H1 (cell line): Measurements from ENCODE around the gene GDAP2. TPM values are rescaled to one million over a fixed set of nuclear protein-coding genes. Genes with fewer than 3 reads are reported as not detected.

Experiments used
- CTCF ChIA-PET: fragments of 300-600 bp; sonication (Branson Sonifier 250); formaldehyde crosslinking; loops from one replicate; lab custom pipeline; 2021; ENCODE audit not compliant: partially characterized antibody; lab: Charles Lee
- POLR2A ChIA-PET: fragments of 300-600 bp; sonication (Branson Sonifier 250); formaldehyde crosslinking; loops from one replicate; lab custom pipeline; 2021; ENCODE audit warnings: inconsistent platforms; ENCODE audit not compliant: partially characterized antibody; lab: Charles Lee
- DNase-seq, 2 experiments: peaks; one replicate each; pipeline versions ENCODE4 v3.0.0 to v3.0.0-alpha.2; 2010 to 2022; ENCODE audit warnings: low spot score in 2 of 2, low read depth in 1 of 2, mixed read lengths in 1 of 2
- FAIRE-seq: peaks from 2 replicates; lab custom pipeline; 2011; peaks lifted over from hg19 to GRCh38; lab: Jason Lieb, UNC
- H2AFZ ChIP-seq: 2 replicates; pipeline ENCODE4 v1.8.1; 2012; ENCODE audit warnings: low read length, inconsistent platforms
- H2AK5ac ChIP-seq: 2 replicates; pipeline ENCODE4 v1.6.1; 2013; ENCODE audit warnings: low read depth, low read length
- H2BK120ac ChIP-seq: replicated peaks from 2 replicates; pipeline ENCODE3; 2013; ENCODE audit warnings: low read depth, low read length, inconsistent platforms
- H2BK12ac ChIP-seq: 2 replicates; pipeline ENCODE4 v1.6.1; 2013; ENCODE audit warnings: low read depth, low read length
- H2BK15ac ChIP-seq: 2 replicates; pipeline ENCODE4 v1.6.1; 2013; ENCODE audit warnings: low read length
- H2BK20ac ChIP-seq: 2 replicates; pipeline ENCODE4 v1.6.1; 2013; ENCODE audit warnings: low read length
- H2BK5ac ChIP-seq: 2 replicates; pipeline ENCODE4 v1.6.1; 2013; ENCODE audit warnings: low read depth, low read length
- H3K14ac ChIP-seq: 2 replicates; pipeline ENCODE4 v1.6.1; 2013; ENCODE audit warnings: inconsistent platforms; ENCODE audit not compliant: insufficient read length
- H3K18ac ChIP-seq: 2 replicates; pipeline ENCODE4 v1.6.1; 2013; ENCODE audit warnings: low read length; ENCODE audit errors: extremely low read depth
- H3K23ac ChIP-seq: 2 replicates; pipeline ENCODE4 v1.6.1; 2013; ENCODE audit warnings: inconsistent platforms; ENCODE audit not compliant: insufficient read length
- H3K23me2 ChIP-seq: 2 replicates; pipeline ENCODE4 v1.6.1; 2013; ENCODE audit warnings: low read depth, low read length
- H3K27ac ChIP-seq: 2 replicates; pipeline ENCODE4 v1.6.1; 2011; ENCODE audit warnings: low read depth, low read length, inconsistent platforms
- H3K27me3 ChIP-seq, 4 experiments: replicated peaks in 1 of 4; 1 replicate in 1 of 4; 2 replicates in 3 of 4; pipeline versions ENCODE4 v1.6.1 to v1.8.1; 2011 to 2013; ENCODE audit warnings: low read length in 3 of 4, mild to moderate bottlenecking in 3 of 4, inconsistent platforms in 2 of 4, mixed read lengths in 2 of 4, moderate library complexity in 1 of 4; ENCODE audit not compliant: control insufficient read depth in 3 of 4, insufficient read depth in 3 of 4; ENCODE audit errors: extremely low read depth in 1 of 4
- H3K36me3 ChIP-seq, 4 experiments: 2 replicates each; pipeline versions ENCODE4 v1.6.1 to v1.8.1; 2011 to 2013; ENCODE audit warnings: mild to moderate bottlenecking in 4 of 4, low read length in 3 of 4, moderate library complexity in 2 of 4, control low read depth in 1 of 4, inconsistent platforms in 1 of 4; ENCODE audit not compliant: insufficient read depth in 4 of 4, control insufficient read depth in 2 of 4
- H3K4ac ChIP-seq: replicated peaks from 2 replicates; pipeline ENCODE3; 2013; ENCODE audit warnings: low read length, low read depth, mixed read lengths, inconsistent platforms; ENCODE audit not compliant: insufficient read length
- H3K4me1 ChIP-seq, 4 experiments: replicated peaks in 1 of 4; 1 replicate in 1 of 4; 2 replicates in 3 of 4; pipeline versions ENCODE4 v1.6.1 to v1.8.1; 2011 to 2013; ENCODE audit warnings: low read length in 3 of 4, inconsistent platforms in 2 of 4, mixed read lengths in 1 of 4; ENCODE audit not compliant: insufficient read depth in 4 of 4, control insufficient read depth in 3 of 4
- H3K4me2 ChIP-seq, 2 experiments: 2 replicates each; pipeline versions ENCODE4 v1.6.1 to v1.8.1; 2011 to 2013; ENCODE audit warnings: low read depth in 2 of 2, low read length in 2 of 2, control low read depth in 1 of 2, inconsistent platforms in 1 of 2, mild to moderate bottlenecking in 1 of 2; ENCODE audit not compliant: insufficient read depth in 1 of 2
- H3K4me3 ChIP-seq, 4 experiments: fragments of 200-600, 300-600 bp in 1 of 4; sonication (generic), shearing (Covaris generic), sonication (Bioruptor Twin) in 1 of 4; 2 replicates each; pipeline versions ENCODE4 v1.5.1 to v1.8.1; 2011 to 2016; ENCODE audit warnings: low read length in 4 of 4, low read depth in 3 of 4, control low read depth in 2 of 4, inconsistent platforms in 2 of 4, mild to moderate bottlenecking in 2 of 4, mixed read lengths in 1 of 4, moderate library complexity in 1 of 4; ENCODE audit not compliant: insufficient read depth in 2 of 4; ENCODE audit errors: extremely low read depth in 1 of 4
- H3K56ac ChIP-seq: replicated peaks from 2 replicates; pipeline ENCODE3; 2013; ENCODE audit warnings: low read depth, mild to moderate bottlenecking, mixed read lengths, low read length, inconsistent platforms; ENCODE audit not compliant: insufficient read length
- H3K79me1 ChIP-seq: 2 replicates; pipeline ENCODE4 v1.6.1; 2013; ENCODE audit warnings: low read depth, low read length, control low read depth
- H3K79me2 ChIP-seq, 2 experiments: 2 replicates each; pipeline versions ENCODE4 v1.6.1 to v1.8.1; 2012 to 2013; ENCODE audit warnings: low read length in 2 of 2, mild to moderate bottlenecking in 2 of 2, inconsistent platforms in 1 of 2; ENCODE audit not compliant: insufficient read depth in 2 of 2, control insufficient read depth in 1 of 2
- H3K9ac ChIP-seq, 4 experiments: replicated peaks in 1 of 4; 1 replicate in 1 of 4; 2 replicates in 3 of 4; pipeline versions ENCODE4 v1.6.1 to v1.8.1; 2011 to 2013; ENCODE audit warnings: low read depth in 3 of 4, low read length in 3 of 4, control low read depth in 2 of 4, mild to moderate bottlenecking in 2 of 4, moderate library complexity in 2 of 4, inconsistent platforms in 1 of 4; ENCODE audit errors: extremely low read depth in 1 of 4
- H3K9me3 ChIP-seq, 2 experiments: 2 replicates each; pipeline versions ENCODE4 v1.6.1 to v1.8.1; 2012 to 2013; ENCODE audit warnings: mild to moderate bottlenecking in 2 of 2, moderate library complexity in 2 of 2, control low read depth in 1 of 2, inconsistent platforms in 1 of 2, low read depth in 1 of 2, low read length in 1 of 2, mixed read lengths in 1 of 2; ENCODE audit not compliant: insufficient read depth in 2 of 2
- H4K20me1 ChIP-seq, 2 experiments: replicated peaks in 1 of 2; 2 replicates each; pipeline versions ENCODE3 to v1.8.1; 2011 to 2013; ENCODE audit warnings: inconsistent platforms in 2 of 2, low read length in 2 of 2, mild to moderate bottlenecking in 1 of 2; ENCODE audit not compliant: insufficient read depth in 2 of 2, control insufficient read depth in 1 of 2
- H4K5ac ChIP-seq: 2 replicates; pipeline ENCODE4 v1.6.1; 2013; ENCODE audit warnings: low read length, low read depth, mixed read lengths, inconsistent platforms; ENCODE audit not compliant: insufficient read length
- H4K8ac ChIP-seq: 2 replicates; pipeline ENCODE4 v1.8.0; 2013; ENCODE audit warnings: mild to moderate bottlenecking, moderate library complexity, low read length, inconsistent platforms; ENCODE audit not compliant: insufficient read depth; ENCODE audit errors: extremely low read depth
- H4K91ac ChIP-seq: replicated peaks from 2 replicates; pipeline ENCODE3; 2013; ENCODE audit warnings: low read length, mixed read lengths, inconsistent platforms; ENCODE audit not compliant: insufficient read length
- BACH1 ChIP-seq: IDR thresholded peaks from 2 replicates; pipeline ENCODE4 v1.6.1; 2012; ENCODE audit warnings: low read length, improper control_type of control experiment
- CHD1 ChIP-seq: IDR thresholded peaks from 2 replicates; pipeline ENCODE4 v1.6.1; 2012; ENCODE audit warnings: low read depth, low read length, improper control_type of control experiment
- EGR1 ChIP-seq: IDR thresholded peaks from 2 replicates; pipeline ENCODE4 v1.6.1; 2011; ENCODE audit warnings: low read depth, low read length, borderline replicate concordance
- FOSL1 ChIP-seq: IDR thresholded peaks from 2 replicates; pipeline ENCODE4 v1.6.1; 2011; ENCODE audit warnings: mild to moderate bottlenecking, low read depth, low read length, moderate library complexity; ENCODE audit not compliant: insufficient read depth
- JUND ChIP-seq: IDR thresholded peaks from 2 replicates; pipeline ENCODE4 v1.6.1; 2011; ENCODE audit warnings: mild to moderate bottlenecking, improper control_type of control experiment, low read length
- KDM4A ChIP-seq: IDR thresholded peaks from one replicate; pipeline ENCODE4 v1.7.1; 2012; ENCODE audit warnings: low read depth, mild to moderate bottlenecking, moderate library complexity, low read length, inconsistent platforms; ENCODE audit not compliant: severe bottlenecking
- KDM5A ChIP-seq: fragments of 200-600 bp; IDR thresholded peaks from 2 replicates; pipeline ENCODE4 v1.7.1; 2012; ENCODE audit warnings: mild to moderate bottlenecking, low read length, inconsistent platforms, mixed read lengths
- NANOG ChIP-seq: IDR thresholded peaks from 2 replicates; pipeline ENCODE4 v1.6.1; 2011; ENCODE audit warnings: low read length, low read depth, mild to moderate bottlenecking, inconsistent platforms; ENCODE audit not compliant: insufficient read depth, poor library complexity, severe bottlenecking
- RBBP5 ChIP-seq: IDR thresholded peaks from 2 replicates; pipeline ENCODE4 v1.7.1; 2012; ENCODE audit warnings: low read depth, mild to moderate bottlenecking, inconsistent platforms, low read length, moderate library complexity, borderline replicate concordance
- WGBS, 2 experiments: shearing (Covaris generic) in 1 of 2; methylation state at CpG; one replicate each; pipeline versions ENCODE4 v1.1.6 to v1.1.7; 2013 to 2015; ENCODE audit warnings: low lambda C conversion rate in 2 of 2, mixed read lengths in 2 of 2, inconsistent platforms in 1 of 2, low coverage in 1 of 2, missing lambda C conversion rate in 1 of 2; ENCODE audit not compliant: insufficient replicate concordance in 2 of 2, insufficient coverage in 1 of 2, insufficient read length in 1 of 2; ENCODE audit errors: extremely low coverage in 1 of 2, missing lambda C conversion rate in 1 of 2; 5-methylcytosine and 5-hydroxymethylcytosine counted together
- polyA plus RNA-seq, 7 experiments: library from polyadenylated mRNA; depleted of rRNA in 3 of 7; stranded (reverse) in 5 of 7; unstranded in 2 of 7; fragments of >200 nt in 5 of 7; fragments of 200-250 nt in 2 of 7; gene quantifications; 1 replicate in 5 of 7; 2 replicates in 1 of 7; 4 replicates in 1 of 7; pipeline versions ENCODE4 v1.2.1 to v1.2.3, GENCODE V29; 2011 to 2013; ENCODE audit warnings: missing spikeins in 2 of 7, mixed read lengths in 2 of 7
- total RNA-seq: library from RNA; stranded (reverse); fragmentation: NEBNext Ultra II Directional; extraction: Animal tissue kit (Norgen Biotek cat#: 25700); gene quantifications from 2 replicates; pipeline ENCODE4 v1.2.1, GENCODE V29; 2021

GDAP2 gene
- total and polyA plus RNA-seq, 2 of the 8 experiments (the other 6 are each of a cell fraction or from before 2014, with no cell fraction given): 8.6 to 27.8 TPM

DNA sequence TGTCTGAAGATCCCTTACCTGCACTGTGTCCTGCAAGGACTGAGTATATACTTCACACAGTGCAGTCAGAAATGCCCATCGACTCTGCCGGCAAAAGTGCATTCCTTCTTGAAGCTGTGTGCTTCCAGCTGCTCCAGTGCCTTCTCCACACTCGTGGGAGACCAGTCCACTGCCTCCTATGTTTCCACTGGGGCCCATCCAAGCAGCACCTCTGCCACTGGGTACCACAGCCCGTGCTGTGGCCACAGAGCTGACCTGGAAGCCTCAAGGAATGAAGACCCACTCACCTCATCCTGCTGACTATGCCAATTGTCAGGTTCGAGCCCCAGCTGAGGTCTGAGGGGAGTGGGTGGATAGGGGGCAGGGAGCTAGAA is 108.1 kb downstream of the GDAP2 start:
- Histone ChIP-seq H3K9ac (no peak overlapping the region), H4K91ac (no peak overlapping the region), H3K18ac (no peak overlapping the region), H2BK5ac (no peak overlapping the region), H4K8ac (no peak overlapping the region), H3K4me1 (no peaks in the 10 kb centered on the region), H2BK120ac (no peak overlapping the region), H4K5ac (no peak overlapping the region), H4K20me1 (no peaks in the 10 kb centered on the region), H3K56ac (no peak overlapping the region), H2AFZ (no peak overlapping the region), H3K79me2 (no peaks in the 10 kb centered on the region), H3K27me3 (no peaks in the 10 kb centered on the region), H2BK20ac (no peak overlapping the region), H3K27ac (no peak overlapping the region), H3K36me3 (no peaks in the 10 kb centered on the region), H3K4me3 (no peak overlapping the region), H3K14ac (no peak overlapping the region), H2BK15ac (no peak overlapping the region), H3K4me2 (no peak overlapping the region), H2BK12ac (no peak overlapping the region), H3K23ac (no peak overlapping the region), H3K79me1 (no peaks in the 10 kb centered on the region), H3K4ac (no peak overlapping the region), H3K23me2 (no peaks in the 10 kb centered on the region), H2AK5ac (no peak overlapping the region), H3K9me3 (peaks cover 13 to 15% of the 10 kb centered on the region in 2 experiments; a peak in 3 of 4 replicates)
- WGBS, 2 experiments: 94% methylated on average over 5 of the region's 5 CpGs; no CpG with 5 or more reads in 1 of the 2 experiments
- ChIA-PET POLR2A (no interaction called here), CTCF (interaction anchor here (1.0 to 1.3 kb wide), 2 partner anchors 41 to 75 kb away, joined by 3 read pairs; no protein-coding TSS in a partner anchor)
- FAIRE-seq (no peak), DNase-seq (no peak)
- no peak for TF ChIP-seq KDM5A
- no peak for TF ChIP-seq CHD1
- no peak for TF ChIP-seq KDM4A
- TF ChIP-seq FOSL1: no peak
- no peak for TF ChIP-seq RBBP5
- TF ChIP-seq BACH1: no peak
- TF ChIP-seq JUND: no peak
- TF ChIP-seq NANOG: no peak
- no peak for TF ChIP-seq EGR1
